ENCODE measurements around the gene NRP1. TPM values are rescaled to one million over a fixed set of nuclear protein-coding genes. Genes with fewer than 3 reads are reported as not detected.
A peak's percentile ranks its signal among the peaks of the same experiment; 100 is the strongest.

Gene NRP1
- total RNA-seq, 1 donor = 173 TPM

- Histone ChIP-seq H3K4me2 (ENCODE audit: insufficient read depth, low read length) (no peak overlapping the region), H3K27ac (ENCODE audit: low read depth, low read length) (peak overlapping the region; percentile 1), H3K4me3 (ENCODE audit: insufficient read depth, low read length) (no peak overlapping the region), H3K9me3 (ENCODE audit: low read depth, low read length) (no peaks in the 10 kb centered on the region), H2AFZ (ENCODE audit: low read length) (no peak overlapping the region), H3K4me1 (ENCODE audit: insufficient read depth, low read length) (peaks cover 52% of the 10 kb centered on the region), H3K27me3 (ENCODE audit: insufficient read depth, low read length) (no peaks in the 10 kb centered on the region), H3K36me3 (ENCODE audit: insufficient read depth, low read length) (peaks cover 76% of the 10 kb centered on the region), H3K79me2 (ENCODE audit: insufficient read depth, low read length) (peaks cover 25% of the 10 kb centered on the region), H4K20me1 (ENCODE audit: insufficient read depth, low read length) (no peaks in the 10 kb centered on the region)
- TF ChIP-seq CTCF (IDR thresholded peaks at IDR 0.05; ENCODE audit: extremely low read depth, low read depth, low read length) = no peak
- DNase-seq (ENCODE audit: insufficient read length, low spot score, missing footprints) = no peak
Measured at GRCh38 chr10:33256458-33256857, 78.0 kb downstream of the NRP1 start.

GRCh38 chr10:33254556-33255160 lies 79.8 kb downstream of the NRP1 start:
- H3K36me3 ChIP-seq (ENCODE audit: insufficient read depth, low read length) = peaks cover 78% of the 10 kb centered on the region
- H3K27ac ChIP-seq (ENCODE audit: low read depth, low read length) = peak overlapping the region; percentile 94
- H3K4me2 ChIP-seq (ENCODE audit: insufficient read depth, low read length) = no peak overlapping the region

DNA sequence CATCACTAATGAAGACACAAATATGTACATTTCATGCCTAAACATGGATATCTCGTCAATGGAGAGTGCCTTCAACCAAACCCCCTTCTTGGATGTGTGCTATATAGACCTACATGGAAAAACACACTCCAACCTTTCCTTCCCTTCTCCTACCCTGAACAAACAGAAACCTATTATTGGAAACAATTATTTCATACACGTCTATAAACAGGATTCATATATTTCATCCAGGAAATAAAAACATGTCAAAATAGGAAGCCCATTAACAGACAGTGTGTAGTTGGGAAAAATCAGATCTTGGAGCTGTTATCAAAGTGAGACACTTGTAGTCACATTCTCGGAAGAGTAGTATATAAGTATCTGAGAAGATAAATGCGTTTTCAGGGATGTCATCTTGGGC lies 81.1 kb downstream of the NRP1 start:
- Histone ChIP-seq H3K4me3 (ENCODE audit: insufficient read depth, low read length) (no peak overlapping the region), H3K9me3 (ENCODE audit: low read depth, low read length) (no peaks in the 10 kb centered on the region), H3K27me3 (ENCODE audit: insufficient read depth, low read length) (no peaks in the 10 kb centered on the region), H3K36me3 (ENCODE audit: insufficient read depth, low read length) (peaks cover 84% of the 10 kb centered on the region), H3K4me1 (ENCODE audit: insufficient read depth, low read length) (peaks cover 45% of the 10 kb centered on the region), H4K20me1 (ENCODE audit: insufficient read depth, low read length) (no peaks in the 10 kb centered on the region), H3K79me2 (ENCODE audit: insufficient read depth, low read length) (peaks cover 45% of the 10 kb centered on the region), H2AFZ (ENCODE audit: low read length) (no peak overlapping the region), H3K27ac (ENCODE audit: low read depth, low read length) (peak overlapping the region; percentile 94), H3K4me2 (ENCODE audit: insufficient read depth, low read length) (peak overlapping the region; percentile 25)
- no peak for TF ChIP-seq CTCF (IDR thresholded peaks at IDR 0.05; ENCODE audit: extremely low read depth, low read depth, low read length)
- DNase-seq (ENCODE audit: insufficient read length, low spot score, missing footprints) = no peak

More at GRCh38 chr10:33254556-33255160, 79.8 kb downstream of the NRP1 start:
- H3K4me3 ChIP-seq (ENCODE audit: insufficient read depth, low read length) = no peak overlapping the region
- H2AFZ ChIP-seq (ENCODE audit: low read length) = no peak overlapping the region
- no peak for TF ChIP-seq CTCF (IDR thresholded peaks at IDR 0.05; ENCODE audit: extremely low read depth, low read depth, low read length)
- H3K79me2 ChIP-seq (ENCODE audit: insufficient read depth, low read length) = peaks cover 41% of the 10 kb centered on the region
- no peaks in the 10 kb centered on the region for H4K20me1 ChIP-seq (ENCODE audit: insufficient read depth, low read length)
- peaks cover 45% of the 10 kb centered on the region for H3K4me1 ChIP-seq (ENCODE audit: insufficient read depth, low read length)
- no peaks in the 10 kb centered on the region for H3K27me3 ChIP-seq (ENCODE audit: insufficient read depth, low read length)
- DNase-seq (ENCODE audit: insufficient read length, low spot score, missing footprints) = no peak
- no peaks in the 10 kb centered on the region for H3K9me3 ChIP-seq (ENCODE audit: low read depth, low read length)

DNA sequence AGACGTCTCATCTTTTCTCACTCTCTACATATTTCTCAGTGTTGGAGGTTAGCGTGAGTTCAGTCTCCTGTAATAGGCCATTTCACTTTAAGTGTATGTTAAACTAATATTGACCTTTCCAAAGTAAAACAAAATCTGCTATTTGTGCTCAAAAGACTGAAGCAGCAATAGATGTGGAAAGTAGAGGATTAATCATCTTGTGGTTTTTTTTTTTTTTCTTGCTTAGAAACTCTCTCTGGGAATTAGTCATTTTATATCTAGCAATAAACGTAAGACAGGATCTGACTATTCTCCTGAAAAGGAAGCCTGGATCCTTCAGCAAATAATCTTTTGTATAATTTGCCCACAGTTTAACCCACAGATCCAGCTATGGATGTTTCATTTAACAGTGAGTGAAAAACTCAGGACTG lies 81.7 kb downstream of the NRP1 start:
- Histone ChIP-seq H2AFZ (ENCODE audit: low read length) (no peak overlapping the region), H3K4me3 (ENCODE audit: insufficient read depth, low read length) (no peak overlapping the region), H3K9me3 (ENCODE audit: low read depth, low read length) (no peaks in the 10 kb centered on the region), H3K79me2 (ENCODE audit: insufficient read depth, low read length) (peaks cover 40% of the 10 kb centered on the region), H3K27ac (ENCODE audit: low read depth, low read length) (peak overlapping the region; percentile 94), H3K27me3 (ENCODE audit: insufficient read depth, low read length) (no peaks in the 10 kb centered on the region), H3K4me1 (ENCODE audit: insufficient read depth, low read length) (peaks cover 45% of the 10 kb centered on the region), H3K36me3 (ENCODE audit: insufficient read depth, low read length) (peaks cover 83% of the 10 kb centered on the region), H3K4me2 (ENCODE audit: insufficient read depth, low read length) (peak overlapping the region; percentile 55), H4K20me1 (ENCODE audit: insufficient read depth, low read length) (no peaks in the 10 kb centered on the region)
- no peak for DNase-seq (ENCODE audit: insufficient read length, low spot score, missing footprints)
- TF ChIP-seq CTCF (IDR thresholded peaks at IDR 0.05; ENCODE audit: extremely low read depth, low read depth, low read length) = no peak
